ENCODE measurements around the gene IL17D. TPM values are rescaled to one million over a fixed set of nuclear protein-coding genes. Genes with fewer than 3 reads are reported as not detected.
"Not testable (repeated sequence)": the region's sequence is repeated elsewhere in the genome, so short reads cannot be mapped to it uniquely, and the experiment has no call there.

Gene IL17D
- total RNA-seq, 1 experiment from 2014 or later: 0.59 TPM

DNA sequence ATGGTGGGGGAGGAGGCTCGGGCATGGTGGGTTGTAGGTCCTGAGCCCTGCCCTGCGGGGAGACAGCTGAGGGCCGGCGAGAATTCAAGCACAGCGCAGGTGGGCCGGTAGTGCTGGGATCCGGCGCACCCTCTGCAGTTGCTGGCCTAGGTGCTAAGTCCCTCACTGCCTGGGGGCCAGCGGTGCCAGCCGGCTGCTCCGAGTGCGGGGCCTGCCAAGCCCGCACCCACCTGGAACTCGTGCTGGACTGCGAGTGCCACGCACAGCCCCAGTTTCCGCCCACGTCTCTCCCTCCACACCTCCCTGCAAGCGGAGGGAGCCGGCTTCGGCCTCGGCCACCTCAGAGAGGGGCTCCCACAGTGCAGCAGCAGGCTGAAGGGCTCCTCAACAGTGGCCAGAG is 36.5 kb downstream of the IL17D start (continued):
- TF ChIP-seq ZBTB21 (CRISPR knock-in tag; IDR thresholded peaks at IDR 0.05; ENCODE audit: borderline replicate concordance) (no peak), NFYB (CRISPR knock-in tag; conservative IDR thresholded peaks at IDR 0.05; ENCODE audit: low read depth) (no peak), NR3C1 (CRISPR knock-in tag; conservative IDR thresholded peaks at IDR 0.05; ENCODE audit: low read depth) (no peak), ZNF232 (CRISPR knock-in tag; IDR thresholded peaks at IDR 0.05) (no peak), CTCF (IDR thresholded peaks at IDR 0.05) (no peak), ATF3 (CRISPR knock-in tag; conservative IDR thresholded peaks at IDR 0.05) (no peak), JAZF1 (CRISPR knock-in tag; IDR thresholded peaks at IDR 0.05) (no peak), AFF4 (CRISPR knock-in tag; IDR thresholded peaks at IDR 0.05; ENCODE audit: borderline replicate concordance) (no peak), ATF6 (CRISPR knock-in tag; IDR thresholded peaks at IDR 0.05) (no peak), EMX1 (CRISPR knock-in tag; IDR thresholded peaks at IDR 0.05) (no peak)
- TF ChIP-seq, protein P1, sequence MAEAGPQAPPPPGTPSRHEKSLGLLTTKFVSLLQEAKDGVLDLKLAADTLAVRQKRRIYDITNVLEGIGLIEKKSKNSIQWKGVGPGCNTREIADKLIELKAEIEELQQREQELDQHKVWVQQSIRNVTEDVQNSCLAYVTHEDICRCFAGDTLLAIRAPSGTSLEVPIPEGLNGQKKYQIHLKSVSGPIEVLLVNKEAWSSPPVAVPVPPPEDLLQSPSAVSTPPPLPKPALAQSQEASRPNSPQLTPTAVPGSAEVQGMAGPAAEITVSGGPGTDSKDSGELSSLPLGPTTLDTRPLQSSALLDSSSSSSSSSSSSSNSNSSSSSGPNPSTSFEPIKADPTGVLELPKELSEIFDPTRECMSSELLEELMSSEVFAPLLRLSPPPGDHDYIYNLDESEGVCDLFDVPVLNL (CRISPR knock-in tag; IDR thresholded peaks at IDR 0.05; ENCODE audit: borderline replicate concordance, low read depth): no peak

DNA sequence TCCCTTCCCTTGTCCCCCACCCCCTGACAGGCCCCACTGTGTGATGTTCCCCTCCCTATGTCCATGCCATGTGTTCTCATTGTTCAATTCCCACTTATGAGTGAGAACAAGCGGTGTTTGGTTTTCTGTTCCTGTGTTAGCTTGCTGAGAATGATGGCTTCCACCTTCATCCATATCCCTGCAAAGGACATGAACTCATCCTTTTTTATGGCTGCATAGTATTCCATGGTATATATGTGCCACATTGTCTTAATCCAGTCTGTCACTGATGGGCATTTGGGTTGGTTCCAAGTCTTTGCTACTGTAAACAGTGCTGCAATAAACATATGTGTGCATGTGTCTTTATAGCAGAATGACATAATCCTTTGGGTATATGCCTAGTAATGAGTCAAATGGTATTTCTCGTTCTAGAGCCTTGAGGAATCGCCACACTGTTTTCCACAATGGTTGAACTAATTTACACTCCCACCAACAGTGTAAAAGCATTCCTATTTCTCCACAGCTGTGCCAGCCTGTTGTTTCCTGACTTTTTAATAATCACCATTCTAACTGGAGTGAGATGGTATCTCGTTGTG is 40.4 kb downstream of the IL17D start:
- DNase-seq (ENCODE audit: low spot score); POLR2A ChIA-PET; ATAC-seq; CTCF ChIA-PET; H3K4me3 Mint-ChIP-seq; H3K4me1 Mint-ChIP-seq; H3K27ac Mint-ChIP-seq; H3K27me3 Mint-ChIP-seq (ENCODE audit: low read depth): not testable (repeated sequence)
- H3K9me3 Mint-ChIP-seq: peaks cover 35% of the 10 kb centered on the region
- peaks cover 10% of the 10 kb centered on the region for H3K36me3 Mint-ChIP-seq

- CTCF ChIA-PET: no interaction called here
- TF ChIP-seq FOXP1 (CRISPR knock-in tag; IDR thresholded peaks at IDR 0.05; ENCODE audit: borderline replicate concordance) (no peak), TEAD1 (CRISPR knock-in tag; IDR thresholded peaks at IDR 0.05) (no peak), SMAD4 (CRISPR knock-in tag; IDR thresholded peaks at IDR 0.05) (no peak), ATF2 (CRISPR knock-in tag; IDR thresholded peaks at IDR 0.05; ENCODE audit: borderline replicate concordance, low read depth) (no peak), ZNF219 (CRISPR knock-in tag; IDR thresholded peaks at IDR 0.05; ENCODE audit: borderline replicate concordance) (no peak), ESRRA (CRISPR knock-in tag; IDR thresholded peaks at IDR 0.05; ENCODE audit: borderline replicate concordance) (no peak), PRRX2 (CRISPR knock-in tag; IDR thresholded peaks at IDR 0.05) (no peak), FOXK1 (CRISPR knock-in tag; IDR thresholded peaks at IDR 0.05) (no peak), SP1 (CRISPR knock-in tag; conservative IDR thresholded peaks at IDR 0.05) (no peak), NR1H2 (CRISPR knock-in tag; IDR thresholded peaks at IDR 0.05) (no peak), ZNF396 (CRISPR knock-in tag; IDR thresholded peaks at IDR 0.05; ENCODE audit: borderline replicate concordance) (no peak), RORB (CRISPR knock-in tag; IDR thresholded peaks at IDR 0.05) (no peak)
- TF ChIP-seq, protein P2, sequence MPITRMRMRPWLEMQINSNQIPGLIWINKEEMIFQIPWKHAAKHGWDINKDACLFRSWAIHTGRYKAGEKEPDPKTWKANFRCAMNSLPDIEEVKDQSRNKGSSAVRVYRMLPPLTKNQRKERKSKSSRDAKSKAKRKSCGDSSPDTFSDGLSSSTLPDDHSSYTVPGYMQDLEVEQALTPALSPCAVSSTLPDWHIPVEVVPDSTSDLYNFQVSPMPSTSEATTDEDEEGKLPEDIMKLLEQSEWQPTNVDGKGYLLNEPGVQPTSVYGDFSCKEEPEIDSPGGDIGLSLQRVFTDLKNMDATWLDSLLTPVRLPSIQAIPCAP (CRISPR knock-in tag; IDR thresholded peaks at IDR 0.05): no peak
These were observed 45.9 kb downstream of the IL17D start for GRCh38 chr13:20749377-20749776.

More at GRCh38 chr13:20749377-20749776, 45.9 kb downstream of the IL17D start:
- DNase-seq (ENCODE audit: low spot score) (no peak), ATAC-seq (no peak)
- no peak overlapping the region for H3K4me3 Mint-ChIP-seq
- POLR2A ChIA-PET: no interaction called here
- H3K4me1 Mint-ChIP-seq: no peaks in the 10 kb centered on the region
- H3K27me3 Mint-ChIP-seq (ENCODE audit: low read depth): no peaks in the 10 kb centered on the region
- peaks cover 66% of the 10 kb centered on the region for H3K9me3 Mint-ChIP-seq
- no peak overlapping the region for H3K27ac Mint-ChIP-seq
- H3K36me3 Mint-ChIP-seq: peaks cover 27% of the 10 kb centered on the region
